Germinal center (tissue), 1 donor: ENCODE results near the gene SLC5A11.

Experiments
- DNase-seq: peaks from one replicate; pipeline ENCODE4 v3.0.0; 2012; ENCODE audit warnings: mixed read lengths, low spot score

The SLC5A11 gene

DNA sequence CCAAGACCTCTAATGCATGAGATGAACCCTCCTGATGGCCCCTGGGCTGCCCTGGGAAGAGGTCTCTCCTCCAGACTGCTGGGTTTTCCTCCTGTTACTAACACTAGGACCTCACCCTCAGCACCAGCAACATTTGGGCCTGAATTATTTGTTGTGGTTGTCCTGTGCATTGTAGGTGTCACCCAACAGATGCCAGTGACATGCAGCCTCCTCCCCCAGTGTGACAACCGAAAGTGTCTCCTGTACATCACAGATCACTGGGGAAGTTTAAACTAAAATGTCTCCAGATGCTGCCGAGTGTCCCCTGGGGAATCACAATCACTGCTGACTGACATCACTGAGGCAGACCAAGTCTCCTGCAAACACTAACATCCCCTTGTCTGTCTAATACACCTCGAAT is 74.8 kb downstream of the SLC5A11 start:
- no peak for DNase-seq

DNA sequence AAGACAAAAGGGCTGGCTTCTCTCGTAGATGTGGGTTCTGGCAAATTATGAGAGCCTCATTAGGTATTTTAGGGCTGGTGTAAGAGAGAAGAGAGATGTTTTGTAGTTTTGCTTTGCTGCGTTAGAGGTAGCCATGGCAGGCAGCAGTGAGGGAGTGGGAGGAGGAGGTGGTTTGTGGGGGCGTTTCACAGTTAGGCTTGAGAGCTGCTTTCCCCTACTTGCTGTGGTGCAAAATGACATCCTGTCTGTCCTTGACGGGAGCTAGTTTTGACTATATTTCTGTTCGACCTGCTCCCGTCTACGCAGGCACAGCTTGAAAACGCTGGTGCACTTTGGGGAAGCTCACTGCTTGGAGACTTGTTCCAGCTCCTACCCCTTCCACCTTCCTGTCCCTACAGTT is 75.5 kb downstream of the SLC5A11 start:
- no peak for DNase-seq

DNA sequence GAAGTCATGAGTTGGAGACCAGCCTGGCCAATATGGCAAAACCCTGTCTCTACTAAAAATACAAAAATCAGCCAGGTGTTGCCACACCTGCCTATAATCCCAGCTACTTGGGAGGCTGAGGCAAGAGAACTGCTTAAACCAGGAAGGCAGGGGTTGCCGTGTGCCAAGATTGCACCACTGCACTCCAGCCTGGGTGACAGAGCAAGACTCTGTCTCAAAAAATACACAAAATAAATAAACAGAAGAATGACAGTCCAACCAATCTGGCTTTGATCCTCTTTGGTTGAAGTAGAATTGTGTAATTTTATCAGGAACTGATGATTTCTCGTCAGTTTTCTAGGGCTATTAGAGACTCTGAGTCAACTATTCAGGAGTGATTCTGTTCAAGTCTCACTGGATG is 79.4 kb downstream of the SLC5A11 start:
- DNase-seq = no peak

DNA sequence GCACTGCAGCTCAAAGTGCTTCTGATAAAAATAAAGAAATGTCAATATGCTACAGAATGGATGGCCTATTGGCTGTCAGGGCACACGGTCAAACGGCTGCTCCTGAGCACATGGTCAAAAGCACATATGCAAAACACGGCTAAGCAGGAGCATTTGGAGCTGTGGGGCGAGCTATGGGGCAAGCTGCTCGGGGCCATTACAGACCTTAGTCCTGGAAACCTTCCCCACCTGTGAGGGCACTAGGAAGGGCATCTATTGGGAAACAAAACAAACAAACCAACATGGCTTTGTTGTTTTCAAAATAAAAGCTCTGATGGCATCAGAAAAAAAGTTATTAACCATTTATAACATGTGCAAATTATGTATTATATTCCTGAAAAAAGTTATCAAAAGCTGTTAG is 83.6 kb downstream of the SLC5A11 start:
- DNase-seq = no peak

DNA sequence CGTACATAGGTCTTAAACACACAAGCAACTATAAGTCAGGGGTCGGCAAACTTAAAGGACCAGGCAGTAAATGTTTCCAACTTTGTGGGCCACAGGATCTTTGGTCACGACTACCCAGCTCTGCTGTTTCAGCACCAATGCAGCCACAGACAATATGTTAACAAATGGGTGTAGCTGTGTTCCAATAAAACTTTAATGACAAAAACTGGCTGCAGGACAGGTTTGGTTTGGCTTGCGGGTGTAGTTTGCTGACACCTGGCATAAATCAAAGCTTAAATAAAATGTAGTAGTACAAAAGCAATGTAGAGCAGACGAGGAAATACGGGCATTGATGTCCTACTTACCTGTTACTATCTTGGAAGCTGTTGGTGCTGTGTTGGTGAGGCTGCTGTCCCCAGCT is 84.7 kb downstream of the SLC5A11 start:
- DNase-seq = no peak

DNA sequence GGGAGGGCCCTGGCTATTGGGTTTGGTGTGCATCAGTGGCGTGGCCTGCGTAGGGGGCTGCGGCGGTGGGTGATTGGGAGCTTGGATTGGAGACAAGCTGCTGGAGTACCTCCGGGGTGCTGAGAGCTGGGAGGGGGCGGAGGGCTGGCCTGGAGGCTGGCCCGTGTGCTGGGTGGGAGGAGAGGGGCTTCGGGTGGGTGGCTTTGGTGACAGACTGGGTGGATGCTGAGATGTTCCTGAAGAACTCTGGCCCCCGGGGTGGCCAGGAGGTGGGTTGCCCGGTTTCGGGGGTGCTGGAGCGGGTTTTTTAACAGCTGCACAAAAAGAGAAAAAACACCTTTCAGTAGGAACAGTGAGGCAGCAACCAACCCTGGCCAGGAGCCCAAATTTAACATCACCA is 85.3 kb downstream of the SLC5A11 start:
- no peak for DNase-seq

DNA sequence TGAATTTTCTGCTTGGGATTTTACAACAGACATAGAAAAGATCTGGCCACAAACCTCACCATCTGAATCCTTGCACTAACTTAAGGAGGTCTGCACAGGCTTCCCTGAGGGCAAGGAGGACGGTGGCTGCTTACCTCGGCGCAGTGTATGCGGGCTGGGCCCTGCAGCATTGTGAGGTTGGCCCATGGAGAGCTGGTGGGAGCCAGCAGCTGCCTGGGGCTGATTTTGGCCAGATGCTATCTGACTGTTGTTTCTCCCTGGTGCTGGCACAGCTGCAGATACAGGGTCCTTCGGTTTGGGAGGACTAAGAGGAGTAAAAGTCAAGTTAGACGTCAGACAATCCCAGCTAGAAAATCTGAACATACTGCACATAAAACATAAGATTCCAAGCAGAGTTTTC is 89.6 kb downstream of the SLC5A11 start:
- DNase-seq = no peak

DNA sequence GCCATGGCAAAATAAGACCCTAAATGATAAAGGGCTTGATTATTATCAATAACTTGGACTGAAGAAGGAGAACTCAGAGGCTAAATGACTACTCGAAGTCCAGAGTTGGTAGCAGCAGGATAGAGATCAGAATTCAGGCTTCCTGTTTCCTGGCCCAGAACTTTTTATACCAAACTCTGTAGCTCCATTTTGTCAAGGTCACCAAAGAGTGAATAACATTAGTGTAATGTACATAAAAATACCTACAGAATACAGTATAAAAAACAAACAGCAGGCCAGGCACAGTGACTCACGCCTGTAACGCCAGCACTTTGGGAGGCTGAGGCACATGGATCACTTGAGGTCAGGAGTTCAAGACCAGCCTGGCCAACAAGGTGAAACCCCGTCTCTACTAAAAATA is 90.4 kb downstream of the SLC5A11 start:
- DNase-seq = no peak

DNA sequence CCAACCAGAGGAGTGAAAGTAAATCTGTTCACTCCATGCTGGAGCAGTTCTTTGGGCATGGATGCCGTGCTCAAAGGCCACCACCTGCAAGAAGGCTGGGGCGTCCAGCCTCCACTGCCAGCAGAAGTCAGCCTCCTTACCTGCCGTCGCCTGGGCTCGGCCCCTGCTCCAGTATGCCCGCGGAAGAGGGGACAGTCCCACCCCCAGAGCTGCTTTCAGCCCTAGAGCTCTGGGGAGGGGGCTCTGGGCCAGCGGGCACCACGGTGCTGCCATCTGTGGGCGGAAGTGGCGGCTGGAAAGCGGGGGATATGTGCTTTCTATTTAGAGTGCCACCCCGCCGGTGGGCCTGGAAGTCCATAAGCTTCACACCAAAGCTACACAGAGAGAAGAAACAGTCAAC is 93.5 kb downstream of the SLC5A11 start:
- DNase-seq = no peak

DNA sequence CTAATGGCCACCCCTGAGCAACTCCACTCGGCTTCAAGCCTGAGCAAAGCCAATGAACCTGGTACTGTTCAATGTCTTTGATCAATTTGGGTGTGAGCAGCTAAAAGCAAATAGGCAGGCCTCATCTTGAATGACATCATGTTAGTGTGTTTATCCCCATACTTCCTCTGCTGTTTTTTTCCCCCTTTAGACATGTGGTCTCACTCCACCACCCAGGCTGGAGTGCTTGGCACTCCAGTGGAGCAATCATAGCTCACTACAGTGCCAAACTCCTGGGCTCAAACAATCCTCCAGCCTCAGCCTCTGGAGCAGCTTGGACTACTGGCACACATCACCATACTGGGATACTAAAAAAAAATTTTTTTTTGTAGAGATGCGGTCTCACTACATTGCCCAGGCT is 94.0 kb downstream of the SLC5A11 start:
- DNase-seq = no peak

DNA sequence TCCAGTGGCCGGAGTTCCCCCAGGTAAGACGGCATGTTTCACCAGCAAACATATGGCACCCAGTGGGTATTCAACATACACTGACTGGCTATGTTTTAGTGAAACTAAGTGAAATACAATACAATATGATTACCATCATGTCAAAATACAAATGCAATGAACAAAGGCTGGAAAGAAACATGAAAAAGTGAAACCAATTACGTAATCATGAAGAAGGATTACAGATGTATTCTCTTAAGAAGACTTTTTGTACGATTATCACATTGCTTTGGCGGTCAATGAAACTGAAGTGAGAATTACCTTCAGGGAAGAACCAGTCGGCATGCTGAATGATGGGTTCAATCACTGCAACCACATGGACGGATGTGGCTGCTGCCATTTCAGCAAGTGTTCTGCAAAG is 97.7 kb downstream of the SLC5A11 start:
- no peak for DNase-seq

DNA sequence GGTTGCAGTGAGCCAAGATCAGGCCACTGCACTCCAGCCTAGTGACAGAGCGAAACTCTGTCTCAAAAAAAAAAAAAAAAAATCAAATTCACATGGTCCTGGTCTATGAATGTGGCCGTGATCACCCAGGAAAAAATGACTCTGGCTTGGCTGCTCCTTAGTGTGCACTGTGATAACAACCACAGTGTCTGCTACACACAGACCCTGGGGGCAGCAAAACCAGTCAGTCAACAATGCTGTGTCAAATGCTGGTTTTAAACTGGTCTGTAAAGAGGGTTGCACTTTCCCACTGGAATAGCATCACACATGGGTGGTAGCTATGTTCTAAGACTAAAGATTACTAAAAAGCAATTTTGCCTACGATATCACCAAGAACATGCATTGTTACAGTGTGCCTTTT is 98.4 kb downstream of the SLC5A11 start:
- DNase-seq = no peak

DNA sequence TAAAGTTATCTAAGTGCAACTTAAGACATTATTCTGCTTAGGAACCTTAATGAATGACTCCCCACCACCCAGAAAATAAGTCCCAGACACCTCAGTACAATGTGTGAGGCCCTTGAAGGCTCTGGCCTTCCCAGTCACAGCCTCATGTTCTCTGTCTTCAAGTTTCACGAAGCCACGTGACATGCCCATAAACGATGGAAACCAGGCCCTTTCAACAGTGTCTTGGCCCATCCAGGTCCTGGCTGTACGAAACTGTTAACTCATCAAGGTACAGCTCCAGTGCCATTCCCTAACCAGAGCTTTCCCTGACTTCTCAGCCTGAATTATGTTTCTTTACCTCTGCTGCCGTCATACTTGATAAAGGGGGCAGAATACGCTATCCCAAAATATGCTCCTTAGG is 100.4 kb downstream of the SLC5A11 start:
- DNase-seq = no peak

DNA sequence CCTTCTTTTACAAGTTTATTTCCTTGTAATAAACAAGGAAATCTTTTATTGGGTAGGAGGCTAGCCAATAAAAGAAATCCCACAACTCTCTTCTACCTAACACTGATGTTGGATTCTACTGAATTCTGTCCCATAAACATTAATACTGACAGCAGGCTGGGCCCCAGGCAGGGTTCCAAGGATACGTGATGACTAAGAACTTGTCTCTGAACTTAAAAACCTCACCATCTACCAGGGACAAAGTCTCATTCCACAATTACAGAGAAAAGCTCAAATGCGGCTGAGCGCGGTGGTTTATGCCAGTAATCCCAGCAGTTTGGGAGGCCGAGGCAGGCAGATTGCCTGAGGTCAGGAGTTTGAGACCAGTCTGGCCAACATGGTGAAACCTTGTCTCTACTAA is 104.5 kb downstream of the SLC5A11 start:
- no peak for DNase-seq

DNA sequence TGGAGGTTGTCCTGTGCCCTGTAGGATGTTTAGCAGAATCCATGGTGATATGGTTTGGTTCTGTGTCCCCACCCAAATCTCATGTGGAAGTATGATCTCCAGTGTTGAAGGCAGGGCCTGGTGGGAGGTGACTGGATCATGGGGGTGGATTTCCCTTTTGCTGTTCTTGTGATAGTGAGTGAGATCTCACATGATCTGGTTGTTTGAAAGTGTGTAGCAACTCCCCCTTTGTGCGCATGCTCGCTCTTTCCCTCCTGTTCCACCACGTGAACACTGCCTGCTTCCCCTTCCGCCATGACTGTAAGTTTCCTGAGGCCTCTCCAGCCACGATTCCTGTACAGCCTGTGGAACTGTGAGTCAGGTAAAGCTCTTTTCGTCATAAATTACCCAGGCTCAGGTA is 107.5 kb downstream of the SLC5A11 start:
- DNase-seq = no peak

DNA sequence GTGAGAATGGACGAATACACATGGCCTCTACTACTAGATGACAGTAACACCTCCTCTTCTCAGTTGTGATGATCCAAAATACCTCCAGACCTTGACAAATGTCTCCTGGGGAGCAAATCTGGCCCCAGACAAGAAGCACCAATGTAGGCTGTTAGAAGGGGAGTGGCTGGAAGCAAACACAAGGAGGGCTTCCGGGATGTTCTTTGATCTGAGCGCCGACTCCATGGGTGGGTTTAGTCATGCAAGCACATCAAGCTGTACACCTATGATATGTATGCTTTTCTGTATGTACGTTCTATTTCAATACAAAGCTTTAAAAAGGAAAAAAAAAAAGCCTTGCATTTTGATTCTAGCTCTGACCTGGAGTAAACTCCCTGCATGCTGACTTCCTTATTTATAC is 108.0 kb downstream of the SLC5A11 start:
- DNase-seq = no peak

DNA sequence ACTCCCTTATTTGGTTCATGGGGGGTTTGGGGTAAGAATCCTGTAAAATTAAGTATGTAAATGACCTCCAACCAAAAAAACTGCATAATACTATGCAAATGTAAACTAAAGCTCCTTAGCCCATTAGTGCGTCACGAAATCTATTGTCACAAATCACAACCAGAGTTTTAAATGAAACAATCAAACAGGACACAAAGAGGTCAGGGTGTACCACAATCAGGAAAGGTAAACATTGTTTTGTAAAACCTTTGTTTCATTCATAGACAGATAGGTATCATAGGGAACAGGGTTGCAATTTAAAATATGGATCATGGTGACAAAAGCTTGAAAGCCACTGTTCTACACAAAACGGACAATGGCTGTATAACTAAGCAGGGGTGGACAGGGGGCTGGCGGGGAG is 108.4 kb downstream of the SLC5A11 start:
- no peak for DNase-seq

DNA sequence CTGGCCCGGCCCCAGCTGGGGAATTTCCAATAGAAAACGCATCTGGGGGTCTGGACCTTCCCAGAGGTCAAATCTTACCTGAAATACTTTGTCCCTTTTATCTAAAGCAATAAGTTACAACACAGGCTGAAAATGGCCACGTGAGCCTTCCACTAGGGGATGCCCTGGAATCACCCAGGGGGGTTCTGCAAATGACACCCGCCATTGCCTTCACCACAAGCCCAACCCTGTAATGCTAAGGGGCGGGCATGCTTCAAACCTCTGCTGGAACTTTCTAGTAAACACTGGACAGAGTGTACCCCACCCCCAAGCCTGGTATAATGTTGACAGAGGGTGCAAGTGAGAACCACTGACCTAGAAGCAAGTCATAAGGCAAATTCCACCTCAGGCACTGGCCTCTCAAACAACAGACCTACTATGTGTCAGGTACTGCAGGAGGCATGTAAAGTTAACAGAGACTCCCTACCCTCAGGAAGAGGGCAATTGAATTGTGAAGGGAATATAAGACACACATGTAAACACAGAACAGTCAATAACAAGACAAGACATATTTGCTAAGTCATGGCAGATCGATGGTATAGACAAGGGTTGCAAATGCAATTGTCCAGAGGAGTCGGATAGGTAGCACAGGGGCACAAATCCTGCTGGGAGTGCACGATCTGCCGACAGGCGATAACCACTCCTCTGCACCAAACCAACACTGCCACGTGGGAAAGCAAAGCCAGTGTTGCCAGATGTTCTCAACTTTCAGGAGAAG is 110.4 kb downstream of the SLC5A11 start:
- DNase-seq = no peak

DNA sequence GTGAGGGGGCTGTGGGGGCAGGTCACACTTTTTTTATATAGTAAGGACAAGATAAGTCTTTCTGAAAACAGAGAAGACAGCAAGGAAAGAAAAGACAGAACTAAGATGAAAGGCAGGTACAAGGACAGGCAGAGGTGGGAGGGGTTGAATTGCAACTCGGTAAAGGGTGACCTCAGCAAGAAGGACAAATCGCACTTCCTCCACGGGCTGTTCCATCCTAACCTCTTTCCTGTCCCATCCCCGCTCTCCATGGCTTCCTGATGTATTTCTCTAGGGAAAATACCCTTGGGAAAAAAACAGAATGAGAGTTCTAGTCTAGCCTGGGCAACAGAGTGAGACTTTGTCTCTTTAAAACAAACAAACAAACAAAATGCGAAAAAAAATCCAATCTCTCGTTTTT is 112.1 kb downstream of the SLC5A11 start:
- no peak for DNase-seq
